Measurements from ENCODE around the gene NAALADL2.

- TF ChIP-seq, protein P1, sequence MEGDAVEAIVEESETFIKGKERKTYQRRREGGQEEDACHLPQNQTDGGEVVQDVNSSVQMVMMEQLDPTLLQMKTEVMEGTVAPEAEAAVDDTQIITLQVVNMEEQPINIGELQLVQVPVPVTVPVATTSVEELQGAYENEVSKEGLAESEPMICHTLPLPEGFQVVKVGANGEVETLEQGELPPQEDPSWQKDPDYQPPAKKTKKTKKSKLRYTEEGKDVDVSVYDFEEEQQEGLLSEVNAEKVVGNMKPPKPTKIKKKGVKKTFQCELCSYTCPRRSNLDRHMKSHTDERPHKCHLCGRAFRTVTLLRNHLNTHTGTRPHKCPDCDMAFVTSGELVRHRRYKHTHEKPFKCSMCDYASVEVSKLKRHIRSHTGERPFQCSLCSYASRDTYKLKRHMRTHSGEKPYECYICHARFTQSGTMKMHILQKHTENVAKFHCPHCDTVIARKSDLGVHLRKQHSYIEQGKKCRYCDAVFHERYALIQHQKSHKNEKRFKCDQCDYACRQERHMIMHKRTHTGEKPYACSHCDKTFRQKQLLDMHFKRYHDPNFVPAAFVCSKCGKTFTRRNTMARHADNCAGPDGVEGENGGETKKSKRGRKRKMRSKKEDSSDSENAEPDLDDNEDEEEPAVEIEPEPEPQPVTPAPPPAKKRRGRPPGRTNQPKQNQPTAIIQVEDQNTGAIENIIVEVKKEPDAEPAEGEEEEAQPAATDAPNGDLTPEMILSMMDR (IDR thresholded peaks at IDR 0.05; ENCODE audit: borderline replicate concordance, extremely low read depth, low read length, poor library complexity, severe bottlenecking): no peak
- TF ChIP-seq EZH2 (IDR thresholded peaks at IDR 0.05; ENCODE audit: borderline replicate concordance, low read depth, low read length, severe bottlenecking): no peak
Measured at GRCh38 chr3:174858353-174858752, 781 bp upstream of the NAALADL2 start.

Data from DND-41 (cell line).